Diencephalon (tissue), 1 donor: ENCODE results near the gene CDS1. TPM values are rescaled to one million over a fixed set of nuclear protein-coding genes. Genes with fewer than 3 reads are reported as not detected.

ENCODE experiments used
- small RNA-seq: library from RNA; depleted of rRNA; stranded (forward); fragments of <200 nt; gene quantifications from one replicate; pipeline ENCODE3, GENCODE V24; 2014
- total RNA-seq: library from RNA; depleted of rRNA; stranded (reverse); fragments of >200 nt; gene quantifications from one replicate; pipeline ENCODE4 v1.2.3, GENCODE V29; 2014

Gene CDS1
- total RNA-seq = 22.6 TPM

DNA sequence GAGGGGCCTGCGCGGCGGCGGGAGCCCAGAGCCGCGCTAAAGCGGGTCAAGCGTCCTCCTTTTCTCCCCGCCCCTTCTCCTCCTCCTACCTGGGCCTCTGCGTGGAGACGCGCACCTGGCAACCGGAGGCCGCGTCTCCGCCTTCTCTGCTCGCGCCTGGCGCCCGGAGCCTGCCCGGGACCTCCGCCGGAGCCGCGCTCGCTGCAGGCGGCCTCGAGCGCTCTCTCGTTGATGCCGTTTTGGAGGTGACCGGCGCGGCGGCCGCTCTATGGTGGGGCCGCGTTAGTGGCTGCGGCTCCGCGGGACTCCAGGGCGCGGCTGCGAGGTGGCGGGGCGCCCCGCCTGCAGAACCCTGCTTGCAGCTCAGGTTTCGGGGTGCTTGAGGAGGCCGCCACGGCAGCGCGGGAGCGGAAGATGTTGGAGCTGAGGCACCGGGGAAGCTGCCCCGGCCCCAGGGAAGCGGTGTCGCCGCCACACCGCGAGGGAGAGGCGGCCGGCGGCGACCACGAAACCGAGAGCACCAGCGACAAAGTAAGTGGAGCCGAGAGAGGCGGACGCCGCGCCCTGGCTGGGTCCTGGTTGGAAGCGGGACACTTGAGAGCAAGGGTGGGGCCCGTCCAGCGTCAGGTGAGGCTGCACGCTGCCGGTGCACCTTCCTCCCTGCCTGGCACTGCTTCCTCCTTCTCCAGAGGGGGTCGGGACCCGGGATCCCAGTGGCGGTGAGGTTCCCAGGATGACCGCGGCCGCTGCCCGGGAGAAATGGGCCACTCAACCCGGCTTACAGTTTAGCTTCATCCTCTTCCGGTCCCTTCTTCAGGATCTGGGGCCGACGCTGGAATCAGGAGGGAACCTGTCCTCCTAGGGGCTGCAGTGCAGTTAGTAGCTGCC lies at the start of gene CDS1:
Gene CDS1, plus strand, starts transcription at position 140 of the 888 bp plus-strand sequence. Its CDS starts 275 bp downstream, at position 415.

Small RNA genes lying within 50 kb of the gene (small RNA-seq; reads per million reads assigned to genes)
- gene RN7SL552P = not detected
- gene RPL3P13 = not detected

Other genes starting within 250 kb of the CDS1 start
- gene NKX6-1, start 83.8 kb upstream of the CDS1 start, total RNA-seq = 1.4 TPM